H1 (cell line): Measurements from ENCODE around the gene SAA2. TPM values are rescaled to one million over a fixed set of nuclear protein-coding genes. Genes with fewer than 3 reads are reported as not detected.

Source experiments
- ZNF274 ChIP-seq: IDR thresholded peaks from 2 replicates; pipeline ENCODE4 v1.7.0; 2012; ENCODE audit warnings: low read length, borderline replicate concordance; ENCODE audit errors: extremely low read depth
- polyA plus RNA-seq, 7 experiments: library from polyadenylated mRNA; depleted of rRNA in 3 of 7; stranded (reverse) in 5 of 7; unstranded in 2 of 7; fragments of >200 nt in 5 of 7; fragments of 200-250 nt in 2 of 7; gene quantifications; 1 replicate in 5 of 7; 2 replicates in 1 of 7; 4 replicates in 1 of 7; pipeline versions ENCODE4 v1.2.1 to v1.2.3, GENCODE V29; 2011 to 2013; ENCODE audit warnings: missing spikeins in 2 of 7, mixed read lengths in 2 of 7
- total RNA-seq: library from RNA; stranded (reverse); fragmentation: NEBNext Ultra II Directional; extraction: Animal tissue kit (Norgen Biotek cat#: 25700); gene quantifications from 2 replicates; pipeline ENCODE4 v1.2.1, GENCODE V29; 2021
- TF ChIP-seq, protein P1 (sequence below): IDR thresholded peaks from 2 replicates; pipeline ENCODE4 v1.6.1; 2011; ENCODE audit warnings: low read depth, mild to moderate bottlenecking, low read length; ENCODE audit not compliant: insufficient read depth

SAA2 gene
- total and polyA plus RNA-seq, 2 of the 8 experiments (the other 6 are each of a cell fraction or from before 2014, with no cell fraction given): not detected

DNA sequence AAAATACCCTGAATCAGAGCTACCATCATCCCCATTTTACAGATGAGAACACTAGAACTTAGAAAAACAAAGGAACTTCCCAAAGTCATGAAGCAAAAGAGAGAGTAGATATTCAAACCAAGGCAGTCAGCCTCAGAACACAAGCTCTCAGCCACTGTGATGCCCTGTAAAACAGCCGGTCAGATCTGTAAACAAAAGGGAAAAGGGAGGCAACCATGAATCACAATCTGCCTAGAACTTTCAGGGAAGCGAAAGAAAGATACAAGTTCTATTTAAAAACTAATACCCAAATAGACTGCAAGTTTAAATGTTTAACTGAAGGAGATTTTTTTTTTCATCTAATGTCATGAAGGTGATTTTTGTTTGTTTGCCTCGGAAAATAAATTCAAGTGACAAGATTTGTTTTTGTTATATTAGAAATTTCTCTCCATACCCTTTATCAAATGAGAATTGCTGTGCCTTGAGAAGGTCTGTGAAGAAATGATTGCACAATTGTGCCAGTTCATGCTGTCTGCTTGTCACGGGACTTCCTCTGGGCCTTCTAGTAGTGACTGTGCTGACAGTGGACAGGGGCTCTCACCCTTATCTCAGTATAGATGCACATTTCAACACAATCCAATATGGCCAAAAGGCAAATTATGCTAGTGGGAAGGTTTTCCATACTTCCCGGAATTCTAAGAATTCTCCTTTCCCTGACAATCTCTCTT lies 29.2 kb upstream of the SAA2 start (continued):
- no peak for TF ChIP-seq ZNF274
- TF ChIP-seq, protein P1, sequence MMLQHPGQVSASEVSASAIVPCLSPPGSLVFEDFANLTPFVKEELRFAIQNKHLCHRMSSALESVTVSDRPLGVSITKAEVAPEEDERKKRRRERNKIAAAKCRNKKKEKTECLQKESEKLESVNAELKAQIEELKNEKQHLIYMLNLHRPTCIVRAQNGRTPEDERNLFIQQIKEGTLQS: no peak
